Spleen (tissue), 11 donors: ENCODE results near the gene PIK3C2G. TPM values are rescaled to one million over a fixed set of nuclear protein-coding genes. Genes with fewer than 3 reads are reported as not detected.

Experiments used
- DNase-seq: peaks from one replicate; pipeline ENCODE4 v3.0.0-alpha.2; 2020
- H3K27ac ChIP-seq, 8 donors: fragments of 200-600 bp; sonication (generic) in 7 of 8; 1 replicate in 4 of 8; 2 replicates in 4 of 8; pipeline versions ENCODE4 v1.5.0 to v1.8.0; 2016 to 2021; ENCODE audit warnings: inconsistent platforms in 4 of 8, mild to moderate bottlenecking in 4 of 8, moderate library complexity in 1 of 8
- H3K27me3 ChIP-seq, 7 donors: fragments of 200-600 bp; sonication (generic) in 6 of 7; replicated peaks in 1 of 7; 1 replicate in 4 of 7; 2 replicates in 3 of 7; pipeline versions ENCODE4 v1.5.0 to v1.8.0; 2016 to 2021; ENCODE audit warnings: inconsistent platforms in 3 of 7, mild to moderate bottlenecking in 1 of 7
- H3K36me3 ChIP-seq, 6 donors: fragments of 200-600 bp; sonication (generic) in 5 of 6; 1 replicate in 4 of 6; 2 replicates in 2 of 6; pipeline versions ENCODE4 v1.5.0 to v1.8.0; 2016 to 2021; ENCODE audit warnings: inconsistent platforms in 2 of 6
- H3K4me1 ChIP-seq, 6 donors: fragments of 200-600 bp; sonication (generic) in 5 of 6; 1 replicate in 3 of 6; 2 replicates in 3 of 6; pipeline versions ENCODE4 v1.5.0 to v1.8.0; 2016 to 2021; ENCODE audit warnings: inconsistent platforms in 3 of 6
- H3K4me3 ChIP-seq, 8 donors: fragments of 200-600 bp; sonication (generic) in 7 of 8; 1 replicate in 4 of 8; 2 replicates in 4 of 8; pipeline versions ENCODE4 v1.5.0 to v1.8.0; 2016 to 2021; ENCODE audit warnings: inconsistent platforms in 4 of 8, mild to moderate bottlenecking in 4 of 8, moderate library complexity in 2 of 8
- H3K9me3 ChIP-seq, 8 donors: fragments of 200-600 bp; sonication (generic) in 7 of 8; 1 replicate in 4 of 8; 2 replicates in 4 of 8; pipeline versions ENCODE4 v1.5.0 to v1.8.0; 2016 to 2021; ENCODE audit warnings: inconsistent platforms in 4 of 8
- POLR2A ChIP-seq, 3 donors: fragments of 450-650 bp; IDR thresholded peaks; one replicate each; pipeline ENCODE4 v1.5.1; 2017; ENCODE audit warnings: antibody characterized with exemption in 3 of 3, mild to moderate bottlenecking in 1 of 3
- POLR2AphosphoS5 ChIP-seq, 3 donors: sonication (generic); formaldehyde crosslinking; IDR thresholded peaks; one replicate each; pipeline ENCODE4 v1.5.1; 2017; ENCODE audit warnings: antibody characterized with exemption in 3 of 3
- WGBS, 5 donors: extraction: QIAGEN DNeasy Blood & Tissue Kit in 3 of 5; methylation state at CpG; one replicate each; pipeline versions ENCODE4 v1.1.5 to v1.1.7; 2013 to 2018; 5-methylcytosine and 5-hydroxymethylcytosine counted together
- intact Hi-C: fragments of 100-400 bp; cut with DNase I; formaldehyde crosslinking; loops from one replicate; pipeline ENCODE4 v1.15.0; 2023; ENCODE audit warnings: low total_unique reads
- polyA plus RNA-seq, 3 donors: library from polyadenylated mRNA; stranded (reverse); fragments of 200-250 nt; gene quantifications; one replicate each; pipeline ENCODE4 v1.2.1, GENCODE V29; 2013
- total RNA-seq, 7 donors: library from RNA; depleted of rRNA in 3 of 7; stranded (reverse); fragments of >200 nt in 3 of 7; fragmentation: NEBNext Ultra II Directional in 4 of 7; extraction: Animal tissue kit (Norgen Biotek cat#: 25700) in 4 of 7; gene quantifications; one replicate each; pipeline versions ENCODE4 v1.1.0 to v1.2.1, GENCODE V29; 2016 to 2021
- TF ChIP-seq, protein P1 (sequence below), 11 experiments: fragments of 200-600 bp in 7 of 11; fragments of 450-650 bp in 4 of 11; sonication (generic) in 4 of 11; IDR thresholded peaks in 8 of 11; conservative IDR thresholded peaks in 3 of 11; 1 replicate in 7 of 11; 2 replicates in 4 of 11; pipeline versions ENCODE4 v1.4.0 to v1.8.0; 2016 to 2021; ENCODE audit warnings: antibody characterized with exemption in 11 of 11, inconsistent platforms in 4 of 11, mild to moderate bottlenecking in 1 of 11
- donor health status: healthy with polysubstance abuse.
- donor health status: DM: no; HTN: no; CAD: no; lungs with moderate emphysema.
- donor health status: DM: no; HTN: no; CAD: no.
- donor health status: Bipolar disorder and iron deficiency.
- donor health status: healthy.
- donor health status: DM: no; HTN: no; CAD: no.
- donor health status: DM: yes; HTN: yes; CAD: no.

Gene PIK3C2G
- total and polyA plus RNA-seq, 10 donors: not detected

DNA sequence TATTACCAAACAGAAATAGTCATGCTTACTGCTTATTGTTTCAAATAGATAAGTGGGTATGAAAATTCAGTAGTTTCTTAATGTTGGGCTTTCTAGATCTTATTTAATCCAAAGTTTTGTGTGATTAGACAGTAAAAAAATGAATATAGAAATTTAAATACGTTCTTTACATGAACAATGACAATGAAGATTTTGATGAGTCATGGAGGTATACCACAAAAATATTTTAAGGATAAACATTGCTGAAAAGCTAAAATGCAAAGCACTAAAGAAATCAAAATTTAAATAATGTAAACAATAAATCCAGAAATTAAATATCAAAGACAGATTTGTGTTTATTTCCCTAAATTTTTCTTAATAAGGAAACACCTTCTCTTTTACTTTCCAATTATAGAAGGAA is 78.3 kb downstream of the PIK3C2G start:
- H3K4me1 ChIP-seq: no peaks in the 10 kb centered on the region
- no peak for TF ChIP-seq POLR2AphosphoS5 (IDR thresholded peaks at IDR 0.05)
- TF ChIP-seq POLR2A (IDR thresholded peaks at IDR 0.05): no peak
- TF ChIP-seq, protein P1, sequence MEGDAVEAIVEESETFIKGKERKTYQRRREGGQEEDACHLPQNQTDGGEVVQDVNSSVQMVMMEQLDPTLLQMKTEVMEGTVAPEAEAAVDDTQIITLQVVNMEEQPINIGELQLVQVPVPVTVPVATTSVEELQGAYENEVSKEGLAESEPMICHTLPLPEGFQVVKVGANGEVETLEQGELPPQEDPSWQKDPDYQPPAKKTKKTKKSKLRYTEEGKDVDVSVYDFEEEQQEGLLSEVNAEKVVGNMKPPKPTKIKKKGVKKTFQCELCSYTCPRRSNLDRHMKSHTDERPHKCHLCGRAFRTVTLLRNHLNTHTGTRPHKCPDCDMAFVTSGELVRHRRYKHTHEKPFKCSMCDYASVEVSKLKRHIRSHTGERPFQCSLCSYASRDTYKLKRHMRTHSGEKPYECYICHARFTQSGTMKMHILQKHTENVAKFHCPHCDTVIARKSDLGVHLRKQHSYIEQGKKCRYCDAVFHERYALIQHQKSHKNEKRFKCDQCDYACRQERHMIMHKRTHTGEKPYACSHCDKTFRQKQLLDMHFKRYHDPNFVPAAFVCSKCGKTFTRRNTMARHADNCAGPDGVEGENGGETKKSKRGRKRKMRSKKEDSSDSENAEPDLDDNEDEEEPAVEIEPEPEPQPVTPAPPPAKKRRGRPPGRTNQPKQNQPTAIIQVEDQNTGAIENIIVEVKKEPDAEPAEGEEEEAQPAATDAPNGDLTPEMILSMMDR (IDR thresholded peaks at IDR 0.05 in 8 of 11, conservative IDR thresholded peaks at IDR 0.05 in 3 of 11): no peak
- H3K27me3 ChIP-seq: no peaks in the 10 kb centered on the region
- no peak overlapping the region for H3K4me3 ChIP-seq
- no peaks in the 10 kb centered on the region for H3K9me3 ChIP-seq
- intact Hi-C loops: no loop called here
- H3K27ac ChIP-seq: no peak overlapping the region
- 33 to 51% (median 39%) methylated on average over 1 of the region's 1 CpG for WGBS, 5 donors
- DNase-seq: no peak
- H3K36me3 ChIP-seq: no peaks in the 10 kb centered on the region

DNA sequence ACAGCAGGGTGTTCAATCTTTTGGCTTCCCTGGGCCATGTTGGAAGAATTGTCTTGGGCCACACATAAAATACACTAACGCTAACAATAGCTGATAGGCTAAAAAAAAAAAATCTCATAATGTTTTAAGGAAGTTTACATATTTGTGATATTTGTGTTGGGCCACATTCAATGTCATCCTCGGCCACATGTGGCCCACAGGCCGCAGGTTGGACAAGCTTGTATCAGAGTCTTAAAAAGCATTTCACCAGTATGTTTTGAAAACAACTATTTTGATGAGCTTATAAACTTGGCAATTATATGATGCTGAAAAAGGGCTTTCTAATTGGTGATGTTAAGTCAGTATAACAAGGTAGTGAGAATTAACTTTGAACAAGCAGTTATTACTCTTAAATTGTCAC is 78.9 kb downstream of the PIK3C2G start:
- intact Hi-C loops: no loop called here
- TF ChIP-seq, protein P1 (IDR thresholded peaks at IDR 0.05 in 8 of 11, conservative IDR thresholded peaks at IDR 0.05 in 3 of 11): no peak
- TF ChIP-seq POLR2A (IDR thresholded peaks at IDR 0.05): no peak
- no peaks in the 10 kb centered on the region for H3K27me3 ChIP-seq
- H3K36me3 ChIP-seq: no peaks in the 10 kb centered on the region
- no peak for DNase-seq
- H3K4me1 ChIP-seq: no peaks in the 10 kb centered on the region
- no peak overlapping the region for H3K27ac ChIP-seq
- WGBS, 5 donors: 87 to 94% (median 90%) methylated on average over 3 of the region's 3 CpGs
- H3K4me3 ChIP-seq: no peak overlapping the region
- no peaks in the 10 kb centered on the region for H3K9me3 ChIP-seq

DNA sequence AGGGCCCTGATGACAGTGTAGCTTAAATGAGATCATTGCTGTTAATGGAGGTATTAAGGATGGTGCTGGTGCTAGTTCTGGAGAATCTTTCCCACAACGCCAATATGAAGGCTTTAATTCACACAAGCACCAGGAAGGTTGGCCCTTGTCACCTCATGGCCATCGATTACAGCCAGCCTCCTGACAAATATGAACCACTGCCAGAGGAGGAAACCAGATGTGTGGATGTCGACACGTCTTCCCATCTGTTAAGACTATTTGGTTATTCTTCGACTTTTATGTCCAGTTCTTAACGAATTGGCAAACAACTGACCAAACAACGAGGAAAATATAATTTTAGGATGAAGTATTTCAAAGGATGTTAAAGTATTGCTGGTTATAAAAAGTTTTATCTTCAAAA is 79.5 kb downstream of the PIK3C2G start:
- intact Hi-C loops: no loop called here
- Histone ChIP-seq H3K9me3 (no peaks in the 10 kb centered on the region), H3K4me1 (no peaks in the 10 kb centered on the region), H3K27ac (no peak overlapping the region), H3K4me3 (no peak overlapping the region), H3K27me3 (no peaks in the 10 kb centered on the region), H3K36me3 (no peaks in the 10 kb centered on the region)
- 81 to 85% (median 82%) methylated on average over 7 of the region's 7 CpGs for WGBS, 5 donors
- no peak for DNase-seq
- TF ChIP-seq, protein P1 (IDR thresholded peaks at IDR 0.05 in 8 of 11, conservative IDR thresholded peaks at IDR 0.05 in 3 of 11): no peak
- no peak for TF ChIP-seq POLR2A (IDR thresholded peaks at IDR 0.05)
- TF ChIP-seq POLR2AphosphoS5 (IDR thresholded peaks at IDR 0.05): no peak

DNA sequence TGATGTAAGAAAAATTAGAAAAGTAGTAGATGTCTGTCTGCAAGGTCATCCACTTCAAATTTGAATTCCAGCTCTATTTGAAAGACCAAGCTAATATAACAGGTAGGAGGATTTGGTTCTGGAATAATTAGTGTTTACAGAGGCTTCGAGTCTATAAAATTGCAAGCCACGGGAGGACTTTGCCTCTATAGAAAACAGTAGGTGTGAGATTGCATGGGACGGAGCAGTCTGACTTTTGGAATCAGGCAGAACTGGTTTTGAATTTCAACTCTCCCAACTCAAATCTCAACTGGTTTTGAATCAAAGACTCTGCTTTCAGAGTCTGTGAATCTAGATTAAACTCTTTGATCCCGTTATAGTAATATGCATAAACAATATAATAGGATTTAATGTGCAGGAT is 82.4 kb downstream of the PIK3C2G start:
- Histone ChIP-seq H3K4me3 (no peak overlapping the region), H3K36me3 (no peaks in the 10 kb centered on the region), H3K27me3 (no peaks in the 10 kb centered on the region), H3K4me1 (no peaks in the 10 kb centered on the region), H3K27ac (no peak overlapping the region), H3K9me3 (no peaks in the 10 kb centered on the region)
- DNase-seq: no peak
- TF ChIP-seq, protein P1 (IDR thresholded peaks at IDR 0.05 in 8 of 11, conservative IDR thresholded peaks at IDR 0.05 in 3 of 11): no peak
- TF ChIP-seq POLR2AphosphoS5 (IDR thresholded peaks at IDR 0.05): no peak
- TF ChIP-seq POLR2A (IDR thresholded peaks at IDR 0.05): no peak
- WGBS, 5 donors: 72 to 93% (median 87%) methylated on average over 4 of the region's 4 CpGs
- intact Hi-C loops: no loop called here
